Measurements from ENCODE around the gene APOC3.

DNA sequence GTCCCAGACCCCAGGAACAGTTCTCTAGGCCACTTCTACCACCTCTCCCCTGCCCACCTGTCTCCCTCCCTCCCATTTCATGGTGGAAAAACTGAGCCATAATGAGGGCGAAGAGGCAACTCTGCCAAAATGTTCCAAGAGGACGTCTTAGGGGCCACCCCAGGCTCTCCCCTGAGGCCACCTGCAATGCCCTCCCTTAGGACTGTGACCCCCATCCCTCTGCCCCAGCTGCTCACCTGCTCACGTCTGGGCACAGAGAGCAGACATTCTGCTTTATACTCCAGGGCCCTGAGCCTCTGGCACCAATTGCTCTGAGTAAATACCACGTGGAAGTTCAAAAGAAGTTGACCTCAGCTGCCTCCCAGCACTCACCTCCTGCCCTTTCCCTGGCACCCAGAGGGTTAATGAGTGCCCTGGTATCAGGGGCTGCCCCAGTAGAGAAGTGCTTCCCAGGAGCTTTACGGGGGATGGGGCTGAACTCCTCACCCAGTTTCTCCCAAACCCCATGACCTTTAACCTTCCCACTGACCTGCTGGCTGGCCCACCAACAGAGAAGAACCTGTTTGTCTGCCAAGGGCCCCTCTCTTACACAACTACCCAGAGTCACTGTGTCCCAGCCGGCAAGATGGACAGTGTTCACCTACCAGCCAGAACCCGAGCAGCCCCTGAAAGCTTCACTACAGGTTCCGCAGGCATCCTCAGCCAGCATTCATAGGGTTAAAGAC, 37.4 kb upstream of the APOC3 start:
- TF ChIP-seq, protein P1, sequence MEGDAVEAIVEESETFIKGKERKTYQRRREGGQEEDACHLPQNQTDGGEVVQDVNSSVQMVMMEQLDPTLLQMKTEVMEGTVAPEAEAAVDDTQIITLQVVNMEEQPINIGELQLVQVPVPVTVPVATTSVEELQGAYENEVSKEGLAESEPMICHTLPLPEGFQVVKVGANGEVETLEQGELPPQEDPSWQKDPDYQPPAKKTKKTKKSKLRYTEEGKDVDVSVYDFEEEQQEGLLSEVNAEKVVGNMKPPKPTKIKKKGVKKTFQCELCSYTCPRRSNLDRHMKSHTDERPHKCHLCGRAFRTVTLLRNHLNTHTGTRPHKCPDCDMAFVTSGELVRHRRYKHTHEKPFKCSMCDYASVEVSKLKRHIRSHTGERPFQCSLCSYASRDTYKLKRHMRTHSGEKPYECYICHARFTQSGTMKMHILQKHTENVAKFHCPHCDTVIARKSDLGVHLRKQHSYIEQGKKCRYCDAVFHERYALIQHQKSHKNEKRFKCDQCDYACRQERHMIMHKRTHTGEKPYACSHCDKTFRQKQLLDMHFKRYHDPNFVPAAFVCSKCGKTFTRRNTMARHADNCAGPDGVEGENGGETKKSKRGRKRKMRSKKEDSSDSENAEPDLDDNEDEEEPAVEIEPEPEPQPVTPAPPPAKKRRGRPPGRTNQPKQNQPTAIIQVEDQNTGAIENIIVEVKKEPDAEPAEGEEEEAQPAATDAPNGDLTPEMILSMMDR (conservative IDR thresholded peaks at IDR 0.05; ENCODE audit: low read depth, low read length): no peak
- no peak for TF ChIP-seq MAZ (IDR thresholded peaks at IDR 0.05; ENCODE audit: borderline replicate concordance, low read depth, low read length)
- no peak for TF ChIP-seq BHLHE40 (IDR thresholded peaks at IDR 0.05; ENCODE audit: low read depth, low read length)
